HG02970 (cell line): ENCODE measurements around the gene ZNF496.
A peak's percentile ranks its signal among the peaks of the same experiment; 100 is the strongest.
"Not testable (repeated sequence)": the region's sequence is repeated elsewhere in the genome, so short reads cannot be mapped to it uniquely, and the experiment has no call there.

ENCODE experiments used
- ATAC-seq: cut with Tn5 transposase; IDR thresholded peaks from one replicate; pipeline ENCODE4 v1.9.1; 2021; ENCODE audit warnings: mild to moderate bottlenecking, moderate library complexity, moderate number of reproducible peaks; ENCODE audit not compliant: unreplicated experiment, low FRiP score

The ZNF496 gene

DNA sequence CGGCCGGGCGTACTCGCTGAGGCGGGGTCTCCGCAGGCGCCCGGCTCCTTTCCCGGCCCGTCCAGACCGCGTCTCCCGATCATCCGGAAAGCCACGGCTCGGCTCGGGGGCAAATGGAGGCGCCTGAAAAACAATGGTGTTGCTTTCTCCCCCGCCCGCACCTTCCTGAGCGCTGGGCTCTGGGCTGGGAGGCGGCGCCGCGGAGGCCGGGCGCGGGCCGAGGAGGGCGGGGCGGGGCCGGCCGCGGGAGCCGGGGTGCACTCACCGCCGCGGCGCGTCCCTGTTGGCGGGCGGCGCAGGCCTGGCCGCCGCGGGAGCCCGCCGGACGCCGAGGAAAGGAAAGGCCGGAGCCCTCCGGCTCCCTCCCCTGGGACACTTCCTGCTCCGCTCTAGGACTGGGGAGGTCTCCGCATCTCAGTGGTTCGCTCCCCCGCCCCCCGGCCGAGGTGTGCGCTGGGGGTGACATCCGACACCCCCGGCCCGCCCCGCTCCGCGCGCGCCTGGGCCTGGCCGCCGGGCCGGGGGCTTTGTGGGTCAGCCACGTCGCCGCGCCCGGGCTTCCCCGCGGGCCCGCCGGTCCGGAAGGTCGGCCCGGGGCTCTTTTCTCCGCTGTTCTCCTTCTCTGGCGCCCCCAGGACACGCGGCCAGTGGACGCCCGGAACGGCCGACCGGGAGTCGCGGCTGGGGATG is at the start of gene ZNF496:
ZNF496 (minus strand) TSS at position 343 of the 690 bp plus-strand sequence. CDS start 2,289 bp downstream, outside the sequence.
- peak; percentile 64 for ATAC-seq

DNA sequence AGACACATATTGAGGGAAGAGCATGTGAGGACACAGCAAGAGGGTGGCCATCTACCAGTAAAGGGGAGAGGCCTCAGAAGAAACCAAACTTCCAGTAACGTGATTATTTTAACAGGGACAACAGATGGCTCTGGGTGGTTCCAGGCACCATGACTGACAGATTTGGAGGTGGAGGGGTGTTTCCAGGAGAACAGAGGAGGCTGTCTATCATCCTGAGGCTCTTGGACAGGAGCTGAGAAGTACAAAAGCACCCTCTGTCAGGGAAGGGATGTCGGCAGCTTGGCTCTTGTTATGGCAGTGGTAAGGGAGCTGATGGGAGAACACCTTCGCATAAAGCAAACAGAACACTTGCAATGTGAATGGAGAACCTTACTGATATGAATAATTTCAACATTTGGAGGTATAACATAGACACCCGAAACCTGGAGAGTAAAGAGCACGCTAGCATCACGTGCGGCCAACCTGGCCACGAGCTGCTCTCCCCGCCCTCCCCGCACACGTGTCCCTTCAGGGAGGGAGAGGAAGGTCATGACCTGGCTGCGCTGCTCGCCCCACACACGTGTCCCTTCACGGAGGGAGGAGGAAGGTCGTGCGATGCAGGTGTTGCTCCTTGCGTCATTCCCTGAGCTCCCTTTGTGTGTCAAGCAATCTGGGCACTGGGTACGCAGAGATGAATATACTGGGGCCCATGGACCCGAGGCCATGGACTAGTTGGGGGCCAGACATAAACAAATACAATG is 46.8 kb upstream of the ZNF496 start:
- ATAC-seq: no peak

DNA sequence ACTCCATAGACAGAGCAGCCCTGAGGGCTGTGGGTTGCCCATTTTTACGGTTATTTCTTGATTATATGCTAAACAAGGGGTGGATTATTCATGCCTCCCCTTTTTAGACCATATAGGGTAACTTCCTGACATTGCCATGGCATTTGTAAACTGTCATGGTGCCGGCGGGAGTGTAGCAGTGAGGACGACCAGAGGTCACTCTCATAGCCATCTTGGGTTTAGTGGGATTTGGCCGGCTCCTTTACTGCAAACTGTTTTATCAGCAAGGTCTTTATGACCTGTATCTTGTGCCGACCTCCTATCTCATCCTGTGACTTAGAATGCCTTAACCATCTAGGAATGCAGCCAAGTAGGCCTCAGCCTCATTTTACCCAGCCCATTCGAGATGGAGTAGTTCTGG is 46.0 kb upstream of the ZNF496 start:
- ATAC-seq: not testable (repeated sequence)

DNA sequence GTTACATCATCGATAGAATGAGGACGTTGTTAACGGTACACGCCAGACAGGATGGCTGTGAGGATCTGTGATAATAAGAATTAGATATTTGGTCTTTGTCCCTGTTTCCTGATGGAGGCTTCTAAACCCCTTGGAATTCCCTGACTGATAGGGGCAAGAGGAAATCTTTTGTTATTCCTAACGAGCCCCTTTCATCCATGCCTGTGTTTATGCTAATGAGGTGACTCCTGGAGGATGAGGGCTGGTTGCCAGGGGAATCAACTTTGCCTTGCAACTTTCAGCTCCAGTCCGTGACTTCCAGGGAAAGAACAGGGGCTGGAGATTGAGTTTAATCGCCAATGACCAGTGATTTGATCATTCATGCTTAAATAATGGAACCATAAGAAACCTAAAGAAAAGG is 45.0 kb upstream of the ZNF496 start:
- ATAC-seq: no peak

DNA sequence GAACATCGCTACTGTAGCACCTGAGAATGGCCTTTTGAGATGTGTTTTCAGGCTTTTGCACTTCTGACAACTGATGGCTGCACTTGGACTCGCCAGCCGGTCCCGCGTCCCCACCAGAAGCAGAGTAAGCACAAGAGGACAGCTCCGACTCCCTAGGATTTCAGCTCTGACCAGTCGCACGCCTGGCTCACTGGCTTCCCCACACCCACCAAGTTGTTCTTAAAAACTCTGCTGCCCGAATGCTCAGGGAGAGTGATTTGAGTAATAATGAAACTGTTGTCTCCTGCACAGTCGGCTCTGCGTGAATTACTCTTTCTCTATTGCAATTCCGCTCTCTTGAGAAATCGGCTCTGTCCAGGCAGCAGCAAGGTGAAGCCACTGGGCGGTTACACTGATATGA is 44.1 kb upstream of the ZNF496 start:
- ATAC-seq: no peak

DNA sequence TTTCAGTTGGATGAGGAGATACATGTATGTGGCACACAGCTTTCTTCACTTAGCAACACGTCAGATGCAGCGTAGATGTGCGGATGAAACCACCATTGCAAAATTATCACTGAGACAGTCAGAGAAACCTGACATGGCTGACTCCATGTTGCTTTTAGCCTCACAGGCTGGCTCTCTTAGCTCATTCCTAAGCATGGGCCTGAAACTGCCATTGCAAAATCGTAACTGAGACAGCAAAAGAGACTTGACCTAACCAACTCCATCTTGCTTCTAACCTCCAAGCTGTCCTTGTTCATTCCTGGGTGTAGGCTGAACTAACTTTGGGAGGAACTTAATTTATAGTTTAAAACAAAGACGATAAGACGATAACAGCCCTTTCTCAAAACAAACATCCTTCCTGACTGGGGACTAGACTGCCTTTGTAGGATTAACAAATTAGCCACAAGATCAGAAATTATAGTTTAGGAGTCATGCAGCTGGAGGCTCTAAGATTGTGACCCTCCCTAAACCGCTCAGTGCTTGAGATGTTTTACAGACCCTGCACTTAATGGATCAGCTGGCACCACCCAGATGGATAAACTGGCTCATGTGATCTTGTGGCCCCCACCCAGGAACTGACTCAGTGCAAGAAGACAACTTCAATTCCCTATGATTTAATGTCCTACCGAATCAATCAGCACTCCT is 43.1 kb upstream of the ZNF496 start:
- not testable (repeated sequence) for ATAC-seq

DNA sequence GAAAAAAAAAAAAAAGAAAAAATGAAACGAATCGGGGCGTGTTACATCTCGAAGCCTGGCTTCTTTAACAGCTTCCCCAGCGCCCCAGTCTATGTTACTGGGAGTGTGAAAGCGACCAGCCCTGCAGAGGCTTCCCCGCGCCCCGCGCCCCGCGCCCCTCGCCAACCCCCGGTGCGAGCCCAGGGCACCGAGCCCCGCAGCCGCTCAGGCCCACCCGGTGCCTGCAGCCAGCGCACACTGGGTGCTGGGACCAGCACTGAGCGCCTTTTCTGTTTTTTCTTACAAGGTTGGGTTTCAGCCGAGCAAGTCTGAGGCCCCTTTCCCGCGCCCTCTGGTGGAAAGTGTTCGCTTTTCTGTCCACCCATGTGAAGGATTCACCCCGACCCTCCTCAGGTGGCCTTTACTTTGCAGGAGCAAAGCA is 42.1 kb upstream of the ZNF496 start:
- ATAC-seq: no peak

DNA sequence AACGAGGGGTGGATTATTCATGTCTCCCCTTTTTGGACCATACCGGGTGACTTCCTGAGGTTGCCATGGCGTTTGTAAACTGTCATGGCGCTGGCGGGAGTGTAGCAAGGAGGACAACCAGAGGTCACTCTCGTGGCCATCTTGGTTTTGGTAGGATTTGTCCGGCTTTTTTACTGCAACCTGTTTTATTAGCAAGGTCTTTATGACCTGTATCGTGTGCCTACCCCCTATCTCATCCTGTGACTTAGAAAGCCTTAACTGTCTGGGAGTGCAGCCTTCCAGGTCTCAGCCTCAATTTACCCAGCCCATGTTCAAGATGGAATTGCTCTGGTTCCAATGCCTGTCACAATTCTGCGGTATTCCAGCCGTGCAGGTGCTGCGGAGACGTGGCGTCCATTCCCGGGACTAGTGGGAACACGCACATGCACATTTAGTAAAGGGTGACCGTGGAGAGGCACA is 40.2 kb upstream of the ZNF496 start:
- ATAC-seq: no peak

DNA sequence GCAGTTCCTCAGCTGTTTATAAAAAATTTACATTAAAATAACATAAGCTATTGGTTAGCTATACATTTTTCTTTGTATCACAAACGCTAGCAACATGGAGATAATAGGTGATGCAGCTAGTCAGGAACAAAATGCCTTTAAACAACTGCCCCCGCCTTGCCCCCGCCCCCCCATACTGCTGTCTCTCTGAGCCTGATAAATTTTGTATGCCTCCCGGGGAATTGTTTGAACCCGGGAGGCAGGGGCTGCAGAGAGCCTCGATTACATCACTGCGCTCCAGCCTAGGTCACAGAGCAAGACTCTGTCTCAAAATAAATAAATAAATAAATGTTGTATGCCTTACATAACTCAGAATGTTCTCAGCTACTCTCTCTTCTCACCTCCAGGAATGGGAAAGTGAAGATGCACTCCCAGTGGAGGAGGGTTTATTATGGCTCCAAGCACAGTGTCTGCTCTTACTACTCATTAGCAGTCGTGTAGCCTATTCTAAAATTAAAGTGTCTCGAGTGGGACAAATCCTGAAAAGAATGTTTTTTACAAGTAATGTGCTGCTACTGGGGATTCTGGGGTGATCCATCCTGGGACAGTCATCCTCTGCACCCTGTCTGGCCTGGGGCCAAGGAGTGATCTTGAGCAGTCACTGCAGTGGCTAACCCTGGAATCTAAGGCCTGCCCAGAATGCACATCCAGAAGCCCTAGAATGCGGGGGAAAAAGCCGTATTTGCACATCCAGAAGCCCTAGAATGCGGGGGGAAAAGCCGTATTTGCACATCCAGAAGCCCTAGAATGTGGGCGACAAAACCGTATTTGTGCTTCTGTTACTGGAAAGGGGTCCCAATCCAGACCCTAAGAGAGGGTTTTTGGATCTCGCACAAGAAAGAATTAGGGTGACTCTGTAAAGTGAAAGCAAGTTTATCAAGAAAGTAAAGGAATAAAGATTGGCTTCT is 39.4 kb upstream of the ZNF496 start:
- no peak for ATAC-seq

DNA sequence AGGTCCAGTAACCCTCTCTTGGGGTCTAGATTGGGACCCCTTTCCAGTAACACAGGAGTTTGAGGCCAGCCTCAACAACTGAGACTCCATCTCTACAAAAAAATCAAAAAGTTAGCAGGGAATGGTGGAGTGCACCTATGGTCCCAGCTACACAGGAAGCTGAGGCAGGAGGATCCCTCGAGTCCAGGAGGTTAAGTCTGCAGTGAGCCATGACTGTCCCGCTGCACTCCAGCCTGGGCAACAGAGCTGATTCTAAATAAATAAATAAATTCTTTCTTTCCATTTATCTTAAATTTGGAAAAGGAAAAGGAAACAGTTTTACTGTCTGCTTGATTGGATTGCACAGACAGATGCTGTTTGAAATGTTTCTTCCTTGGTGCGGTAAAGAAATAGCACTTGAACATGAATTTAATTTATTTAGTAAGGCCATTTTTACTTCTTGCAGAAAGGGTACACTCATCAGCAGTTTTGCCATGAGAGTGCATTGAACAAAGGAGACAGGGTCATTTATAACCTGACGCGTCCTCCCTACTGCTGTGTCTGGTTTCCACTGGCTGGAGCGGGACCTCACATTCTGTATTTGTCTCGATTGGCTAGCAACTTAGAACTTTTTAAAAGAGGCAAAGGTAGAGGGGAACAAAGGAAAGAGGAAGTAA is 37.0 kb upstream of the ZNF496 start:
- ATAC-seq: no peak

DNA sequence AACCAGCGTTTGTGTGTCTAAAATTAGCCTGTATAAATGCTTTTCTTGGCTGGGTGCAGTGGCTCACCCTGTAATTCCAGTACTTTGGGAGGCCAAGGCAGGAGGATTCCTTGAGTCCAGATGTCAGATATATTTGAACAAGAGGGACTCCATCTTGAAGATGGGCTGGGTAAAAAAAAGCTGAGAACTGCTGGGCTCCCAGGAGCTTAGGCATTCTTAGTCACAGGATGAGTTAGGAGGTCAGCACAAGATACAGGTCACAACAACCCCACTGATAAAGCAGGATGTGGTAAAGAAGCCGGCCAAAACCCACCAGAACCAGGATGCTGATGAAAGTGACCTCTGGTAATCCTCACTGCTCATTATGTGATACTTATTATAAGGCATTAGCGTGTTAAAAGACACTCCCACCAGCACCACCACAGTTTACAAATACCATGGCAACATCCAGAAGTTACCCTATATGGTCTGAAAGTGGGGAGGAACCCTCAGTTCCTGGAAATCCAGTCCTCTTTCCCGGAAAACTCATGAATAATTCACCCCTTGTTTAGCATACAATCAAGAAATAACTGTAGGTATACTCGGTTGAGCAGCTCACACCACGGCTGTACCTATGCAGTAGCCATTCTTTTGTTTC is 36.2 kb upstream of the ZNF496 start:
- no peak for ATAC-seq

DNA sequence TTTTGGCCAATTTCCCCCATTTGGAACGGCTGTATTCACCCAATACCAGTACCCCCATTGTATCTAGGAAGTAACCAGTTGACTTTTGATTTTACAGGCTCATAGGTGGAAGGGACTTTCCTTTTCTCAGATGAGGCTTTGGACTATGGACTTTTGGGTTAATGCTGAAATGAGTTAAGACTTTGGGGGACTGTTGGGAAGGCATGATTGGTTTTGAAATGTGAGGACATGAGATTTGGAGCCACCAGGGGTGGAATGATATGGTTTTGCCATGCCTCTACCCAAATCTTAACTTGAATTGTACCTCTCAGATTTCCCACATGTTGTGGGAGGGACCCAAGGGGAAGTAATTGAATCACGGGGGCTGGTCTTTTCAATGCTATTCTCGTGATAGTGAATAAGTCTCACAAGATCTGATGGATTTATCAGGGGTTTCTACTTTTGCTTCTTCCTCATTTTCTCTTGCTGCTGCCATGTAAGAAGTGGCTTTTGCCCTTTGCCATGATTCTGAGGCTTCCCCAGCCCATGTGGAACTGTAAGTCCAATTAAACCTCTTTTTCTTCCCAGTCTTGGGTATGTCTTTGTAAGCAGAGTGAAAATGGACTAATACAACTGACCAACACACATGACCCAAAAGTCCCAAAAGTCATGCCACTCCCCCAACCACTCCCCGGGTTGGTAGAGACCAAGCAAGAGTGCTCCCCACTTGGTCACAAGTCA is 35.4 kb upstream of the ZNF496 start:
- ATAC-seq: no peak

DNA sequence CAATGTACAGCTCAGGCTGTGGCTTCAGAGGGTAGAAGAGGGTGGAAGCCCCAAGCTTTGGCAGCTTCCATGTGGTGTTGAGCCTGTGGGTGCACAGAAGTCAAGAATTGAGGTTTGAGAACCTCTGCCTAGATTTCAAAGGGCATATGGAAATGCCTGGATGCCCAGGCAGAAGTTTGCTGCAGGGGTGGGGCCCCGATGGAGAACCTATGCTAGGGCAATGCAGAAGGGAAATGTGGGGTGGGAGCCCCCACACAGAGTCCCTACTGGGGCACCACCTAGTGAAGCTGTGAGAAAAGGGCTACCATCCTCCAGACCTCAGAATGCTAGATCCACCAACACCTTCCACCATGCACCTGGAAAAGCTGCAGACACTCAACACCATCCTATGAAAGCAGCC is 34.7 kb upstream of the ZNF496 start:
- ATAC-seq: not testable (repeated sequence)

DNA sequence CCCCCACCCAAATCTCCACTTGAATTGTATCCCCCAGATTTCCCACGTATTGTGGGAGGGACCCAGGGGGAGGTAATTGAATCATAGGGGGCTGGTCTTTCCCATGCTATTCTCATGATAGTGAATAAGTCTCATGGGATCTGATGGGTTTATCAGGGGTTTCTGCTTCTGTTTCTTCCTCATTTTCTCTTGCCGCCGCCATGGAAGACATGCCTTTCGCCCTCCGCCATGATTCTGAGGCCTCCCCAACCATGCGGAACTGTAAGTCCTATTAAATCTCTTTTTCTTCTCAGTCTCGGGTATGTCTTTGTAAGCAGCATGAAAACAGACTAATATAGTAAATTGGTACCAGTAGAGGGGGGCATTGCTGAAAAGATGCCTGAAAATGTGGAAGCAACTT is 33.4 kb upstream of the ZNF496 start:
- no peak for ATAC-seq

DNA sequence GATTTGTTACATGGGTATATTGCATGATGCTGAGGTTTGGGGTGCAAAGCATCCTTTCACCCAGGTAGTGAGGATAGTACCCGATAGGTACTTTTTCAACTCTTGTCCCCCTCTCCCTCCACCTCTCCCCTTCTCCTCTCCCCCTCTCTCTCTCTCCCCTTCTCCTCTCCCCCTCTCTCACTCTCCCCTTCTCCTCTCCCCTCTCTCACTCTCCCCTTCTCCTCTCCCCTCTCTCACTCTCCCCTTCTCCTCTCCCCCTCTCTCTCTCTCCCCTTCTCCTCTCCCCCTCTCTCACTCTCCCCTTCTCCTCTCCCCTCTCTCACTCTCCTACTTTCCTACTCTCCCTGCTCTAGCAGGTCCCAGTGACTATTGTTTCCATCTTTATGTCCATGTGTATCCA is 31.3 kb upstream of the ZNF496 start:
- ATAC-seq: not testable (repeated sequence)

DNA sequence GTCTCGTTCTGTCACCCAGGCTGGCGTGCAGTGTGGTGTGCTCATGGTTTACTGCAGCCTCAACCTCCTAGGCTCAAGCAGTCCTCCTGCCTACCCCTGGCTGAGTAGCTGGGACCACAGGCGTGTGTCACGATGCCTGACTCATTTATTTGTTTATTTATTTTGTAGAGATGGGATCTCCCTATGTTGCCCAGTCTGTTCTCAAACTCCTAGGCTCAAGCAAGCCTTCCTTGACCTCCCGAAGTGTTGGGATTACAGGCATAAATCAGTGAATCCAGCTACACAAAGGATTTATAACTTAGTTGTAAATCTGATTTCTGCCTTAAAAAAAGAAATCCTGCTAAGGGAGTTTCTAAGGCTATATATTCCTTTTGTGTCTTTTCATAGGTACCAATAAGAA is 30.5 kb upstream of the ZNF496 start:
- no peak for ATAC-seq

DNA sequence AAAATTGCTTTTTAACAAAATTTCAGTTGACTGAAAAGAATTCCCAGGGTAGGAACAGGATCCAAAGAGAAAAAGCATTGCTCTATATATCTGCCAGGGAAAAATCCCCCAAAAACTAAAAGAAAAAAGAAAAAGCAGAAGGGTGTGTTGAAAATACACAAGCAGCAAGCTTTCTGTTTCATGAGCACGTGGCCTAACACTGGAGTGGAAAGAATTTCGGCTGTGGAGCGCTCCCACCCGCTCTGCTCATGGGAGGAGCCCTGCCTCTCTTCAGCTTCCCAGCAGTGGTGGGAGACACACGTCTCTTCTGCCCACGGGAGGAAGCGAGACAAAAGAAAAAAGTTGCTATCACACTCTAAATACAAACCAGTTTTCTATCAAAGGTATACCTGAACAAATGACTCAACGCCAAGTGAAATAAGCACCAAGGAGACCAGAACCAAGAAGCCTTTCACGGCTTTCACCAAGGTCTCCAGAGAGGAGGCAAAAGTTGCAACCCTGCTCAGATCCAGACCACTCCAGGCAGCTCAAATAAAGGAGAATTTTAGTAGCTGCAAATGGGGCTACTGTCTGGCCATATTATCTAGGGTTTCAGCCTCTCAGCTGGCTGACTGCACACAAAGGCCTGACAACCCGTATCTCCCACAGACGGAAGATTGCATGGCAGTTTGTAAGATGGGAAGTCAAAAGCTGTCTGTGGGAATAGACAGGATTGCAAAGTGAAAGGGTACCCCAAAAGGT is 29.5 kb upstream of the ZNF496 start:
- no peak for ATAC-seq
